ENCODE data around the gene NAGA.

GRCh38 chr22:42066126-42066761 is 4.4 kb downstream of the NAGA start:
- TF ChIP-seq CTCF (IDR thresholded peaks at IDR 0.05) (no peak), POLR2A (IDR thresholded peaks at IDR 0.05) (no peak)
